HepG2 (cell line): ENCODE measurements around the gene THRB. TPM values are rescaled to one million over a fixed set of nuclear protein-coding genes. Genes with fewer than 3 reads are reported as not detected.
A peak's percentile ranks its signal among the peaks of the same experiment; 100 is the strongest.

Source experiments
- ARID4A ChIP-seq: sonication (generic); formaldehyde crosslinking; IDR thresholded peaks from 2 replicates; pipeline ENCODE4 v1.5.0; 2020; ENCODE audit warnings: mild to moderate bottlenecking, missing genetic modification reagents, borderline replicate concordance
- ELF1 ChIP-seq: sonication (generic); formaldehyde crosslinking; IDR thresholded peaks from 2 replicates; pipeline ENCODE4 v1.4.0; 2020; ENCODE audit warnings: missing genetic modification reagents
- GATAD2A ChIP-seq: IDR thresholded peaks from 2 replicates; pipeline ENCODE4 v1.6.1; 2016
- HOXA7 ChIP-seq: sonication (generic); formaldehyde crosslinking; IDR thresholded peaks from 2 replicates; pipeline ENCODE4 v1.8.1; 2022; ENCODE audit warnings: mild to moderate bottlenecking, missing genetic modification reagents, moderate library complexity
- MAX ChIP-seq: IDR thresholded peaks from 2 replicates; pipeline ENCODE4 v1.6.1; 2012; ENCODE audit warnings: inconsistent platforms
- NCOA5 ChIP-seq: sonication (generic); formaldehyde crosslinking; IDR thresholded peaks from 2 replicates; pipeline ENCODE4 v1.4.0; 2020; ENCODE audit warnings: missing genetic modification reagents
- NR3C1 ChIP-seq: sonication (generic); formaldehyde crosslinking; IDR thresholded peaks from 2 replicates; pipeline ENCODE4 v1.4.0; 2020; ENCODE audit warnings: missing genetic modification reagents
- PRDM10 ChIP-seq: sonication (generic); formaldehyde crosslinking; IDR thresholded peaks from 2 replicates; pipeline ENCODE4 v1.4.0; 2020; ENCODE audit warnings: low read depth, missing genetic modification reagents
- RAD21 ChIP-seq: fragments of 450-650 bp; formaldehyde crosslinking; IDR thresholded peaks from 2 replicates; pipeline ENCODE4 v1.5.0; 2020; ENCODE audit warnings: mild to moderate bottlenecking
- RCOR2 ChIP-seq: IDR thresholded peaks from 2 replicates; pipeline ENCODE4 v1.6.1; 2016; ENCODE audit warnings: missing biosample characterization, missing genetic modification reagents
- RFXANK ChIP-seq: IDR thresholded peaks from 2 replicates; pipeline ENCODE4 v1.6.1; 2016
- SIX1 ChIP-seq: sonication (generic); formaldehyde crosslinking; IDR thresholded peaks from 2 replicates; pipeline ENCODE4 v1.4.0; 2020; ENCODE audit warnings: missing genetic modification reagents, borderline replicate concordance
- TMF1 ChIP-seq: sonication (generic); formaldehyde crosslinking; IDR thresholded peaks from 2 replicates; pipeline ENCODE4 v1.8.1; 2022; ENCODE audit warnings: low read depth, missing genetic modification reagents
- ZBTB20 ChIP-seq: sonication (generic); formaldehyde crosslinking; IDR thresholded peaks from 2 replicates; pipeline ENCODE4 v1.8.1; 2023; ENCODE audit warnings: missing genetic modification reagents, low read depth, mild to moderate bottlenecking, borderline replicate concordance
- ZBTB8A ChIP-seq: sonication (generic); formaldehyde crosslinking; IDR thresholded peaks from 2 replicates; pipeline ENCODE4 v1.4.0; 2020; ENCODE audit warnings: mild to moderate bottlenecking, low read depth, missing genetic modification reagents, borderline replicate concordance
- ZFP82 ChIP-seq: sonication (generic); formaldehyde crosslinking; IDR thresholded peaks from 2 replicates; pipeline ENCODE4 v1.5.1; 2020; ENCODE audit warnings: mild to moderate bottlenecking, missing genetic modification reagents, borderline replicate concordance
- ZNF337 ChIP-seq: sonication (generic); formaldehyde crosslinking; IDR thresholded peaks from 2 replicates; pipeline ENCODE4 v1.5.1; 2020; ENCODE audit warnings: missing genetic modification reagents, low read depth, mild to moderate bottlenecking, borderline replicate concordance
- ZNF530 ChIP-seq: sonication (generic); formaldehyde crosslinking; IDR thresholded peaks from 2 replicates; pipeline ENCODE4 v1.5.0; 2020; ENCODE audit warnings: low read depth, mild to moderate bottlenecking, missing genetic modification reagents
- polyA plus RNA-seq, 8 experiments: library from polyadenylated mRNA; depleted of rRNA in 3 of 8; stranded (reverse) in 7 of 8; unstranded in 1 of 8; fragments of >200 nt; fragmentation: Illumina TruSeq in 4 of 8; extraction: Trizol in 4 of 8; gene quantifications; 2 replicates each; pipeline versions ENCODE4 v1.2.1 to v1.2.3, GENCODE V29; 2011 to 2016; ENCODE audit warnings: low read depth in 4 of 8, missing spikeins in 1 of 8, mixed read lengths in 1 of 8; ENCODE audit not compliant: insufficient read depth in 1 of 8
- total RNA-seq, 5 experiments: library from RNA; depleted of rRNA; stranded (reverse); fragments of >200 nt; fragmentation: Illumina TruSeq; extraction: Trizol; gene quantifications; 2 replicates each; pipeline ENCODE4 v1.2.3, GENCODE V29; 2016; ENCODE audit warnings: low read depth in 1 of 5
- TF ChIP-seq, protein P1 (sequence below): sonication (generic); formaldehyde crosslinking; IDR thresholded peaks from 2 replicates; pipeline ENCODE4 v1.5.0; 2020; ENCODE audit warnings: mild to moderate bottlenecking, missing genetic modification reagents, moderate library complexity
- TF ChIP-seq, protein P2 (sequence below): sonication (generic); formaldehyde crosslinking; IDR thresholded peaks from 2 replicates; pipeline ENCODE4 v1.5.1; 2020; ENCODE audit warnings: missing genetic modification reagents, mild to moderate bottlenecking, borderline replicate concordance

Gene THRB
- total and polyA plus RNA-seq, 2 of the 13 experiments (the other 11 are each of a cell fraction or from before 2014, with no cell fraction given) = 4.7 to 22.7 TPM

GRCh38 chr3:24365168-24365567, 129.5 kb downstream of the THRB start (continued):
- TF ChIP-seq ARID4A (CRISPR knock-in tag) (no peak), MAX (peak; percentile 29; the same call in 1 of the 2 replicates), ZNF530 (CRISPR knock-in tag) (no peak), GATAD2A (CRISPR knock-in tag) (peak; percentile 89), ZBTB20 (CRISPR knock-in tag) (no peak), TMF1 (CRISPR knock-in tag) (no peak), ZNF337 (CRISPR knock-in tag) (no peak), ZFP82 (CRISPR knock-in tag) (no peak), RCOR2 (CRISPR knock-in tag) (no peak), RAD21 (peak; percentile 47; the same call in 1 of the 2 replicates), HOXA7 (no peak), SIX1 (peak; percentile 45; the same call in 1 of the 2 replicates), ELF1 (CRISPR knock-in tag) (0 out of 2 replicates have a peak, but pooled peaks have one; percentile 14), NCOA5 (CRISPR knock-in tag) (no peak), NR3C1 (no peak), PRDM10 (CRISPR knock-in tag) (peak; percentile 41; the same call in 1 of the 2 replicates), ZBTB8A (CRISPR knock-in tag) (no peak), RFXANK (CRISPR knock-in tag) (no peak)
- TF ChIP-seq, protein P1, sequence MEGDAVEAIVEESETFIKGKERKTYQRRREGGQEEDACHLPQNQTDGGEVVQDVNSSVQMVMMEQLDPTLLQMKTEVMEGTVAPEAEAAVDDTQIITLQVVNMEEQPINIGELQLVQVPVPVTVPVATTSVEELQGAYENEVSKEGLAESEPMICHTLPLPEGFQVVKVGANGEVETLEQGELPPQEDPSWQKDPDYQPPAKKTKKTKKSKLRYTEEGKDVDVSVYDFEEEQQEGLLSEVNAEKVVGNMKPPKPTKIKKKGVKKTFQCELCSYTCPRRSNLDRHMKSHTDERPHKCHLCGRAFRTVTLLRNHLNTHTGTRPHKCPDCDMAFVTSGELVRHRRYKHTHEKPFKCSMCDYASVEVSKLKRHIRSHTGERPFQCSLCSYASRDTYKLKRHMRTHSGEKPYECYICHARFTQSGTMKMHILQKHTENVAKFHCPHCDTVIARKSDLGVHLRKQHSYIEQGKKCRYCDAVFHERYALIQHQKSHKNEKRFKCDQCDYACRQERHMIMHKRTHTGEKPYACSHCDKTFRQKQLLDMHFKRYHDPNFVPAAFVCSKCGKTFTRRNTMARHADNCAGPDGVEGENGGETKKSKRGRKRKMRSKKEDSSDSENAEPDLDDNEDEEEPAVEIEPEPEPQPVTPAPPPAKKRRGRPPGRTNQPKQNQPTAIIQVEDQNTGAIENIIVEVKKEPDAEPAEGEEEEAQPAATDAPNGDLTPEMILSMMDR = peak; percentile 51
- TF ChIP-seq, protein P2, sequence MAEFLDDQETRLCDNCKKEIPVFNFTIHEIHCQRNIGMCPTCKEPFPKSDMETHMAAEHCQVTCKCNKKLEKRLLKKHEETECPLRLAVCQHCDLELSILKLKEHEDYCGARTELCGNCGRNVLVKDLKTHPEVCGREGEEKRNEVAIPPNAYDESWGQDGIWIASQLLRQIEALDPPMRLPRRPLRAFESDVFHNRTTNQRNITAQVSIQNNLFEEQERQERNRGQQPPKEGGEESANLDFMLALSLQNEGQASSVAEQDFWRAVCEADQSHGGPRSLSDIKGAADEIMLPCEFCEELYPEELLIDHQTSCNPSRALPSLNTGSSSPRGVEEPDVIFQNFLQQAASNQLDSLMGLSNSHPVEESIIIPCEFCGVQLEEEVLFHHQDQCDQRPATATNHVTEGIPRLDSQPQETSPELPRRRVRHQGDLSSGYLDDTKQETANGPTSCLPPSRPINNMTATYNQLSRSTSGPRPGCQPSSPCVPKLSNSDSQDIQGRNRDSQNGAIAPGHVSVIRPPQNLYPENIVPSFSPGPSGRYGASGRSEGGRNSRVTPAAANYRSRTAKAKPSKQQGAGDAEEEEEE (CRISPR knock-in tag) = no peak
